Measurements from ENCODE around the gene AMIGO3. TPM values are rescaled to one million over a fixed set of nuclear protein-coding genes. Genes with fewer than 3 reads are reported as not detected.

The AMIGO3 gene
- total and polyA plus RNA-seq, 2 donors (not counting 1 experiment from before 2014, with no cell fraction given): 11.1 TPM; not detected in 1

- Histone ChIP-seq H3K4me1 (ENCODE audit: control insufficient read depth in 2 of 2, insufficient read depth in 2 of 2, low read length in 2 of 2) (peaks cover 27 to 59% of the 10 kb centered on the region in 2 donors), H3K79me2 (ENCODE audit: control insufficient read depth, insufficient read depth, low read length) (no peaks in the 10 kb centered on the region), H4K20me1 (ENCODE audit: control insufficient read depth, insufficient read depth, low read length, poor library complexity, severe bottlenecking) (no peaks in the 10 kb centered on the region), H3K9ac (ENCODE audit: low read length) (peak within 1 kb of the TSS; percentile 98), H3K4me3 (ENCODE audit: control extremely low read depth in 1 of 5, extremely low read depth in 1 of 5, insufficient read depth in 1 of 5, low read depth in 2 of 5, low read length in 4 of 5) (peak within 1 kb of the TSS; percentile 63 to 99 (median 92)), H3K36me3 (replicated peaks in 1 of 2; ENCODE audit: control extremely low read depth in 1 of 2, control insufficient read depth in 1 of 2, extremely low read depth in 1 of 2, insufficient read depth in 2 of 2, low read length in 1 of 2) (peaks cover 0 to 43% of the 10 kb centered on the region in 2 experiments), H3K27me3 (replicated peaks in 1 of 4; ENCODE audit: control extremely low read depth in 1 of 4, control insufficient read depth in 3 of 4, insufficient read depth in 4 of 4, low read length in 3 of 4) (no peaks in the 10 kb centered on the region), H3K4me2 (replicated peaks; ENCODE audit: low read depth, low read length, poor library complexity, severe bottlenecking) (peak within 1 kb of the TSS; percentile 97), H2AFZ (ENCODE audit: insufficient read depth, low read depth, low read length, poor library complexity, severe bottlenecking) (peak within 1 kb of the TSS; percentile 57), H3K27ac (ENCODE audit: low read length in 2 of 2) (peak within 1 kb of the TSS; percentile 100), H3K9me3 (ENCODE audit: control extremely low read depth in 1 of 3, control insufficient read depth in 2 of 3, insufficient read depth in 1 of 3, low read length in 2 of 3) (no peaks in the 10 kb centered on the region)
- CTCF ChIA-PET: interaction anchor here (0.7 to 1.1 kb wide), 3 partner anchors 115 to 456 kb away, joined by 3 to 5 read pairs (median 4); no protein-coding TSS in a partner anchor
- peak; percentile 78 for ATAC-seq (ENCODE audit: low read depth)
- H3K27me3 Mint-ChIP-seq: no peaks in the 10 kb centered on the region
- intact Hi-C loops (cut with micrococcal nuclease): loop anchor here (1.0 kb wide), 5 partner anchors 50 to 132 kb away; partner anchors contain the start of genes APEH, IP6K1 and TRAIP
- peaks cover 59% of the 10 kb centered on the region for H3K4me1 Mint-ChIP-seq
- WGBS (ENCODE audit: insufficient coverage): under 1% methylated on average over 102 of the region's 102 CpGs
- H3K4me3 Mint-ChIP-seq: peak within 1 kb of the TSS; percentile 96
- TF ChIP-seq EZH2 (IDR thresholded peaks at IDR 0.05; ENCODE audit: borderline replicate concordance, insufficient read depth, low read depth, low read length, poor library complexity, severe bottlenecking) (no peak), CTCF (IDR thresholded peaks at IDR 0.05) (no peak)
- no peaks in the 10 kb centered on the region for H3K9me3 Mint-ChIP-seq (ENCODE audit: insufficient read depth)
- H3K27ac Mint-ChIP-seq: peak within 1 kb of the TSS; percentile 97
- peak; percentile 97 for DNase-seq
- POLR2A ChIA-PET: interaction anchor here (0.5 to 2.1 kb wide), 6 partner anchors 8 to 358 kb away, joined by 3 to 7 read pairs (median 6); partner anchors contain the start of genes INKA1 and IP6K1
Measured at GRCh38 chr3:49723628-49724551, 4.4 kb upstream of the AMIGO3 start, which contains the start of gene GMPPB. GMPPB (minus strand) TSS chr3:49723951; CDS start chr3:49723726, 225 bp downstream.

Data from B cell (primary cell).